ENCODE measurements around the gene UBE2G1.
A peak's percentile ranks its signal among the peaks of the same experiment; 100 is the strongest.

UBE2G1 gene

GRCh38 chr17:4366327-4367063 is at the start of gene UBE2G1:
Gene UBE2G1, minus strand, starts transcription at chr17:4366675. Its CDS starts 359 bp downstream, at chr17:4366316.
- peak; percentile 95 for DNase-seq (ENCODE audit: low read depth)
- peak; percentile 23; the same call in 1 of the 2 replicates for TF ChIP-seq CTCF (conservative IDR thresholded peaks at IDR 0.05; ENCODE audit: low read length)

GRCh38 chr17:4412933-4413831 is 46.7 kb upstream of the UBE2G1 start:
- peak; percentile 84 for DNase-seq (ENCODE audit: low read depth)
- TF ChIP-seq CTCF (conservative IDR thresholded peaks at IDR 0.05; ENCODE audit: low read length) = peak; percentile 85
- no peak overlapping the region for H3K4me3 ChIP-seq (ENCODE audit: low read length)

More at GRCh38 chr17:4366327-4367063, at the start of gene UBE2G1:
- peak within 1 kb of the TSS; percentile 71 for H3K4me3 ChIP-seq (ENCODE audit: low read length)

- H3K4me3 ChIP-seq (ENCODE audit: low read length) = no peak overlapping the region
- no peak for DNase-seq (ENCODE audit: low read depth)
- TF ChIP-seq CTCF (conservative IDR thresholded peaks at IDR 0.05; ENCODE audit: low read length) = no peak
Observed at GRCh38 chr17:4411201-4411600, 44.7 kb upstream of the UBE2G1 start.

GRCh38 chr17:4409659-4410058 is 43.2 kb upstream of the UBE2G1 start:
- DNase-seq (ENCODE audit: low read depth) = peak; percentile 65
- no peak overlapping the region for H3K4me3 ChIP-seq (ENCODE audit: low read length)
- no peak for TF ChIP-seq CTCF (conservative IDR thresholded peaks at IDR 0.05; ENCODE audit: low read length)

GRCh38 chr17:4407851-4408250 is 41.4 kb upstream of the UBE2G1 start:
- no peak overlapping the region for H3K4me3 ChIP-seq (ENCODE audit: low read length)
- TF ChIP-seq CTCF (conservative IDR thresholded peaks at IDR 0.05; ENCODE audit: low read length) = no peak
- no peak for DNase-seq (ENCODE audit: low read depth)

- H3K4me3 ChIP-seq (ENCODE audit: low read length) = no peak overlapping the region
- no peak for DNase-seq (ENCODE audit: low read depth)
- TF ChIP-seq CTCF (conservative IDR thresholded peaks at IDR 0.05; ENCODE audit: low read length) = no peak
Observed at GRCh38 chr17:4407216-4407615, 40.7 kb upstream of the UBE2G1 start.

All from AG10803 (cell line).